Astrocyte (in vitro differentiated cells and primary cell): ENCODE data around the gene XXYLT1. TPM values are rescaled to one million over a fixed set of nuclear protein-coding genes. Genes with fewer than 3 reads are reported as not detected.

Experiments used
- DNase-seq: peaks from one replicate; pipeline ENCODE4 v3.0.0-alpha.2; 2010; ENCODE audit warnings: low read depth
- FAIRE-seq: peaks from 2 replicates; lab custom pipeline; 2011; peaks lifted over from hg19 to GRCh38; lab: Jason Lieb, UNC
- H2AFZ ChIP-seq: 2 replicates; pipeline ENCODE4 v1.6.0; 2012; ENCODE audit warnings: low read depth, low read length, inconsistent platforms
- H3K27ac ChIP-seq: 2 replicates; pipeline ENCODE4 v1.5.1; 2011; ENCODE audit warnings: low read depth, low read length, inconsistent platforms
- H3K27me3 ChIP-seq: 2 replicates; pipeline ENCODE4 v1.6.0; 2011; ENCODE audit warnings: low read length, inconsistent platforms; ENCODE audit not compliant: insufficient read depth
- H3K36me3 ChIP-seq: 2 replicates; pipeline ENCODE4 v1.5.1; 2011; ENCODE audit warnings: low read length, inconsistent platforms; ENCODE audit not compliant: insufficient read depth
- H3K4me1 ChIP-seq: 2 replicates; pipeline ENCODE4 v1.5.1; 2011; ENCODE audit warnings: low read length, inconsistent platforms; ENCODE audit not compliant: insufficient read depth
- H3K4me2 ChIP-seq: 2 replicates; pipeline ENCODE4 v1.6.0; 2012; ENCODE audit warnings: low read length, inconsistent platforms
- H3K4me3 ChIP-seq: 2 replicates; pipeline ENCODE4 v1.5.1; 2011; ENCODE audit warnings: low read depth, mild to moderate bottlenecking, low read length, inconsistent platforms; ENCODE audit not compliant: insufficient read depth
- H3K79me2 ChIP-seq: 2 replicates; pipeline ENCODE4 v1.6.0; 2012; ENCODE audit warnings: mild to moderate bottlenecking, low read length, inconsistent platforms; ENCODE audit not compliant: insufficient read depth
- H3K9ac ChIP-seq: 2 replicates; pipeline ENCODE4 v1.6.0; 2012; ENCODE audit warnings: mild to moderate bottlenecking, low read length, inconsistent platforms
- H3K9me3 ChIP-seq: 2 replicates; pipeline ENCODE4 v1.5.1; 2012; ENCODE audit warnings: low read depth, mild to moderate bottlenecking, low read length, inconsistent platforms; ENCODE audit not compliant: insufficient read depth
- H4K20me1 ChIP-seq: 2 replicates; pipeline ENCODE4 v1.6.0; 2012; ENCODE audit warnings: low read length, inconsistent platforms; ENCODE audit not compliant: insufficient read depth
- H3K27ac Mint-ChIP-seq: one replicate; pipeline ENCODE4 v1.8.0; 2021; ENCODE audit warnings: mild to moderate bottlenecking, mixed read lengths; ENCODE audit not compliant: unreplicated experiment
- H3K27me3 Mint-ChIP-seq: one replicate; pipeline ENCODE4 v1.8.0; 2021; ENCODE audit warnings: low read depth, mixed read lengths; ENCODE audit not compliant: unreplicated experiment
- H3K36me3 Mint-ChIP-seq: one replicate; pipeline ENCODE4 v1.8.0; 2021; ENCODE audit warnings: low read depth, mixed read lengths; ENCODE audit not compliant: unreplicated experiment
- H3K4me1 Mint-ChIP-seq: one replicate; pipeline ENCODE4 v1.8.0; 2021; ENCODE audit warnings: low read depth, mixed read lengths; ENCODE audit not compliant: unreplicated experiment
- H3K4me3 Mint-ChIP-seq: one replicate; pipeline ENCODE4 v1.8.0; 2021; ENCODE audit warnings: mild to moderate bottlenecking, moderate library complexity, mixed read lengths; ENCODE audit not compliant: unreplicated experiment
- H3K9me3 Mint-ChIP-seq: one replicate; pipeline ENCODE4 v1.8.0; 2021; ENCODE audit warnings: mild to moderate bottlenecking, mixed read lengths; ENCODE audit not compliant: unreplicated experiment
- CTCF ChIP-seq: IDR thresholded peaks from 2 replicates; pipeline ENCODE4 v1.5.1; 2011; ENCODE audit warnings: low read depth, mild to moderate bottlenecking, inconsistent platforms, low read length, moderate library complexity; ENCODE audit not compliant: insufficient read depth
- EZH2 ChIP-seq: IDR thresholded peaks from 2 replicates; pipeline ENCODE4 v1.6.1; 2012; ENCODE audit warnings: mild to moderate bottlenecking, low read length, inconsistent platforms; ENCODE audit not compliant: insufficient read depth
- total RNA-seq: library from RNA; stranded (reverse); gene quantifications from 2 replicates; pipeline ENCODE4 v1.2.1, GENCODE V29; 2021

The XXYLT1 gene
- total RNA-seq, 1 donor from 2014 or later = 26.2 TPM

- no peaks in the 10 kb centered on the region for H3K36me3 Mint-ChIP-seq
- peak; percentile 36 for DNase-seq
Observed at GRCh38 chr3:195154111-195154791, 116.7 kb downstream of the XXYLT1 start.

GRCh38 chr3:195153653-195154052 lies 117.3 kb downstream of the XXYLT1 start:
- H3K4me1 ChIP-seq = peaks cover 60% of the 10 kb centered on the region
- H3K9ac ChIP-seq = peak overlapping the region; percentile 64
- Mint-ChIP-seq H3K9me3 (no peaks in the 10 kb centered on the region), H3K27ac (no peak overlapping the region), H3K4me3 (no peak overlapping the region), H3K27me3 (no peaks in the 10 kb centered on the region), H3K36me3 (no peaks in the 10 kb centered on the region), H3K4me1 (peaks cover 48% of the 10 kb centered on the region)
- FAIRE-seq (no peak), DNase-seq (no peak)
- no peak overlapping the region for H2AFZ ChIP-seq
- peaks cover 3% of the 10 kb centered on the region for H3K79me2 ChIP-seq
- no peaks in the 10 kb centered on the region for H3K9me3 ChIP-seq
- H3K27ac ChIP-seq = no peak overlapping the region
- H4K20me1 ChIP-seq = no peaks in the 10 kb centered on the region
- H3K4me3 ChIP-seq = no peak overlapping the region
- H3K4me2 ChIP-seq = no peak overlapping the region
- H3K27me3 ChIP-seq = no peaks in the 10 kb centered on the region
- H3K36me3 ChIP-seq = no peaks in the 10 kb centered on the region
- TF ChIP-seq CTCF = no peak
- no peak for TF ChIP-seq EZH2

More at GRCh38 chr3:195154111-195154791, 116.7 kb downstream of the XXYLT1 start:
- Histone ChIP-seq H3K27ac (peak overlapping the region; percentile 82), H3K4me3 (no peak overlapping the region), H2AFZ (no peak overlapping the region), H3K4me1 (peaks cover 60% of the 10 kb centered on the region), H3K9me3 (no peaks in the 10 kb centered on the region), H3K79me2 (peaks cover 3% of the 10 kb centered on the region), H3K4me2 (peak overlapping the region; percentile 75), H3K9ac (peak overlapping the region; percentile 64), H4K20me1 (no peaks in the 10 kb centered on the region), H3K36me3 (no peaks in the 10 kb centered on the region), H3K27me3 (no peaks in the 10 kb centered on the region)
- Mint-ChIP-seq H3K4me1 (peaks cover 48% of the 10 kb centered on the region), H3K9me3 (no peaks in the 10 kb centered on the region), H3K27me3 (no peaks in the 10 kb centered on the region), H3K27ac (no peak overlapping the region), H3K4me3 (no peak overlapping the region)
- TF ChIP-seq CTCF = no peak
- TF ChIP-seq EZH2 = no peak
- FAIRE-seq = no peak

- TF ChIP-seq CTCF (no peak), EZH2 (no peak)
- Mint-ChIP-seq H3K9me3 (no peaks in the 10 kb centered on the region), H3K36me3 (no peaks in the 10 kb centered on the region), H3K4me1 (peaks cover 52% of the 10 kb centered on the region), H3K4me3 (no peak overlapping the region), H3K27me3 (no peaks in the 10 kb centered on the region), H3K27ac (peak overlapping the region; percentile 55)
- Histone ChIP-seq H2AFZ (no peak overlapping the region), H3K36me3 (no peaks in the 10 kb centered on the region), H3K4me2 (no peak overlapping the region), H3K4me3 (no peak overlapping the region), H3K27ac (peak overlapping the region; percentile 81), H3K27me3 (no peaks in the 10 kb centered on the region), H3K9ac (peak overlapping the region; percentile 64), H3K9me3 (no peaks in the 10 kb centered on the region), H4K20me1 (no peaks in the 10 kb centered on the region), H3K79me2 (peaks cover 3% of the 10 kb centered on the region), H3K4me1 (peaks cover 60% of the 10 kb centered on the region)
- DNase-seq = no peak
- FAIRE-seq = no peak
Observed at GRCh38 chr3:195153130-195153529, 117.8 kb downstream of the XXYLT1 start.
